ENCODE results near the gene SGCA.

- TF ChIP-seq CTCF (IDR thresholded peaks at IDR 0.05) = no peak
- TF ChIP-seq POLR2A (IDR thresholded peaks at IDR 0.05) = no peak
These were observed 30.3 kb upstream of the SGCA start for GRCh38 chr17:50135316-50136095.

Measured in testis (tissue), 2 donors.